ENCODE data around the gene SVBP. TPM values are rescaled to one million over a fixed set of nuclear protein-coding genes. Genes with fewer than 3 reads are reported as not detected.

SVBP gene
- total and polyA plus RNA-seq, 2 donors (not counting 3 experiments of a cell fraction or from before 2014, with no cell fraction given): 18.1 to 24.1 TPM

GRCh38 chr1:42769811-42770210 is 47.4 kb downstream of the SVBP start:
- Histone ChIP-seq H3K36me3 (ENCODE audit: control insufficient read depth in 2 of 2, extremely low read depth in 1 of 2, insufficient read depth in 2 of 2, low read length in 2 of 2) (peaks cover under 1% of the 10 kb centered on the region in 2 experiments), H4K20me1 (replicated peaks; ENCODE audit: control insufficient read depth, extremely low read depth, insufficient read depth, low read length) (no peaks in the 10 kb centered on the region), H3K9me1 (replicated peaks; ENCODE audit: control insufficient read depth, extremely low read depth, insufficient read depth, low read length) (no peaks in the 10 kb centered on the region), H2AFZ (ENCODE audit: low read depth, low read length) (no peak overlapping the region), H3K4me3 (replicated peaks in 1 of 3; ENCODE audit: insufficient read depth in 1 of 3, low read depth in 1 of 3, low read length in 3 of 3) (no peak overlapping the region), H3K4me1 (ENCODE audit: control insufficient read depth, extremely low read depth, insufficient read depth, low read length) (peaks cover 15% of the 10 kb centered on the region), H3K9ac (replicated peaks; ENCODE audit: extremely low read depth, insufficient read depth, low read length) (no peak overlapping the region), H3K9me3 (replicated peaks; ENCODE audit: control insufficient read depth, insufficient read depth, low read length) (no peaks in the 10 kb centered on the region), H3K27ac (ENCODE audit: insufficient read depth, low read depth, low read length) (no peak overlapping the region), H3K4me2 (ENCODE audit: insufficient read depth, low read length) (no peak overlapping the region), H3K27me3 (ENCODE audit: control insufficient read depth in 2 of 2, insufficient read depth in 2 of 2, low read length in 2 of 2) (no peaks in the 10 kb centered on the region), H3K79me2 (ENCODE audit: control insufficient read depth, insufficient read depth, low read length) (peaks cover 47% of the 10 kb centered on the region)
- intact Hi-C loops (cut with micrococcal nuclease) (loop anchor here (5.0 kb wide), 2 partner anchors 152 to 313 kb away; partner anchors contain the start of genes PPCS and ZMYND12), dilution Hi-C loops (cut with MboI; ENCODE audit: extremely low pct_ligation_motif_present, low sequenced_read_pairs) (no loop called here)
- TF ChIP-seq MYC (IDR thresholded peaks at IDR 0.05; ENCODE audit: low read depth, low read length) (no peak), POLR2AphosphoS5 (IDR thresholded peaks at IDR 0.05; ENCODE audit: insufficient read depth, low read depth, low read length) (no peak), CTCF (IDR thresholded peaks at IDR 0.05; ENCODE audit: extremely low read depth in 1 of 2, insufficient read depth in 1 of 2, low read depth in 1 of 2, low read length in 2 of 2) (no peak), GATA2 (IDR thresholded peaks at IDR 0.05; ENCODE audit: insufficient read depth, insufficient read length, low read depth, low read length) (no peak), POLR2A (IDR thresholded peaks at IDR 0.05; ENCODE audit: low read depth, low read length) (no peak), FOS (IDR thresholded peaks at IDR 0.05; ENCODE audit: borderline replicate concordance, insufficient read depth, low read length) (no peak), JUN (IDR thresholded peaks at IDR 0.05; ENCODE audit: borderline replicate concordance, insufficient read depth, insufficient read length, low read depth) (no peak), MAX (IDR thresholded peaks at IDR 0.05; ENCODE audit: insufficient read depth, insufficient read length) (no peak), EZH2 (IDR thresholded peaks at IDR 0.05; ENCODE audit: borderline replicate concordance, low read depth, low read length, severe bottlenecking) (no peak)
- POLR2A ChIA-PET: no interaction called here
- FAIRE-seq (no peak), DNase-seq (ENCODE audit: low read depth, low spot score) (no peak)
- BruUV-seq (replicated peaks): no TSS peak
- CTCF ChIA-PET: no interaction called here
